IPS DF 4.7 (cell line): ENCODE measurements around the gene CLCN6.
A peak's percentile ranks its signal among the peaks of the same experiment; 100 is the strongest.
"Not testable (repeated sequence)": the region's sequence is repeated elsewhere in the genome, so short reads cannot be mapped to it uniquely, and the experiment has no call there.

Experiments
- DNase-seq: peaks from one replicate; pipeline ENCODE4 v3.0.0-alpha.2; 2013; ENCODE audit warnings: low spot score; ENCODE audit errors: extremely low read depth

CLCN6 gene

DNA sequence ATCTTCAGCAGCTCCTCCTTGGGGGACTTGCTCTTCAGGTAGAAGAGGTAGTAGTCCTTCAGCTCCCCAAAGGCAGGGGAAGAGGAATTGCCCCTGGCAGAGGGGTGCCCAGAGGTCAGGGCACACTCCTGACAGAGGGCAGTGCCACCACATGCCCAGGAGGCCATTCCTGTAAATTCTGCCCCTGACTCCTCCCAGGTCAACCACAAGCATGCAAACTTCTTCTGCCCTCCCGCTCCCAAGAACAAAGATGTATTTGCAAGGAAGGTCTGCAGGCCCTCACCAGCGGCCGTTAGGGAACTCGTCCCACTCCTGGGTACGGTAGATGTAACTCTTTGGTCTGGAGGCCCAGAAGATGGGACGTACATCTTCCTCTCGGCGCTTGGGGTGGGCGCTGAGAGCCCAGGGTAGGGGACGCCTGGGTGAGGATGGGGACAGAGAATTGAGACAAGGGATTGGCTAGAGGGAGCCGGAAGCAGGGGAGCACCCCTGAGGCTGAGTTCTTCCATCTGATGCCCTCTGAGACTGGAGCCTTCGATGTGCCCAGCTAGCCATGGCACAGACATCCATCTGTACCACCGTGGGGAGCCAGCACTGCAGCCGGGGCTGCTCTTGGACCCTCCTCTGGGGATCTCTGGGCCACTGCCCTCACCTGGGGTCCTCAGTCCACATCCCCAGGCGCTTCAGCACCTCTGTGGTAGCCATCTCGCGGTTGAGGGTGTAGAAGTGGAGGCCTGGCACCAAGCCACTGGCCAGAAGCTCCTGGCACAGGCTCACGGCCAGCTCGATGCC lies 11.3 kb upstream of the CLCN6 start:
- DNase-seq, result no peak

GRCh38 chr1:11795238-11795890 lies 10.6 kb upstream of the CLCN6 start:
- no peak for DNase-seq

DNA sequence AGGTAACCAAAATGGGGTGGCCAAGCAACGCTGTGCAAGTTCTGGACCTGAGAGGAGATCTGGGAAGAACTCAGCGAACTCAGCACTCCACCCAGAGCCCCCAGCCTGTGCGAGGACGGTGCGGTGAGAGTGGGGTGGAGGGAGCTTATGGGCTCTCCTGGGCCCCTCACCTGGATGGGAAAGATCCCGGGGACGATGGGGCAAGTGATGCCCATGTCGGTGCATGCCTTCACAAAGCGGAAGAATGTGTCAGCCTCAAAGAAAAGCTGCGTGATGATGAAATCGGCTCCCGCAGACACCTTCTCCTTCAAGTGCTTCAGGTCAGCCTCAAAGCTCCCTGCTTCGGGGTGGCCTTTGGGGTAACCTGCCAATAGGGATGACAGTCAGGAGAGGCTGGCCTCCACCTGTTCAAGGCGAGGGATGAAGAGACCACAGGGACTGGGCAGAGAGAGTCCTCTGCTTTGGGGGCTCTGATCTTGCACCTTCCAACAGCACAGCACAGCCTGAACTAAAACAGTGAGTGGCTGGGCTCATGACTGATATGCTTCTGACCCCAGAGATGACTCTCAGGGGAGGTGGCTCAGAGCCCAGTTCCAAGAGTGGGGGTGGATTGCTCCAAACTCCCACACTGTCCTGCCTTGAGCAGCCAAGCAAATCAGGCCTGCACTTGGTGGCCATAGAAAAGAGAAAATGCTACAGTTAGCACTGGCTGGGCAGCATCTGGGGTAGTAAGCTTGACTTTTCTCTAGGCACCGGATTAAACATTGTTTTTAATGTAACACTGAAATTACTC lies 9.8 kb upstream of the CLCN6 start:
- no peak for DNase-seq

- no peak for DNase-seq
These were observed 8.3 kb upstream of the CLCN6 start for GRCh38 chr1:11797525-11798216.

- no peak for DNase-seq
These were observed 6.9 kb upstream of the CLCN6 start for GRCh38 chr1:11799099-11799498.

DNA sequence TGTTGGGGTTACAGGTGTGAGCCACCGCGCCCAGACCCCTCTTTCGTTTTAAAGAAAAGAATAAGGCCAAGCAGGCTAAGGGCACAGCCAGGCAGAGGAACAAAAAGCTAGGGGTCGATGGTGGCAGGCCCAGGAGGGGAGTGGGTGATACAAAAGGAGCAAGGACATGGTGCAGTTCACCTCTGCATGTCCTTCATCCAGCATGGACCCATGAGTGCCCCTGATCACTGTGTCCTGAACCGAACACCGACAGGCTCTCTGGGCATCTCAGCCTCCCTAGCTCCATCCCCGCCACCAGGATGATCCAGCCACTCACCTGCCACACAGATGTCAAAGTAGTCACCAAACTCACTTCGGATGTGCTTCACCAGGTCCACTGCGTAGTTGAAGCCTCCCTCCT lies 6.1 kb upstream of the CLCN6 start:
- no peak for DNase-seq

DNA sequence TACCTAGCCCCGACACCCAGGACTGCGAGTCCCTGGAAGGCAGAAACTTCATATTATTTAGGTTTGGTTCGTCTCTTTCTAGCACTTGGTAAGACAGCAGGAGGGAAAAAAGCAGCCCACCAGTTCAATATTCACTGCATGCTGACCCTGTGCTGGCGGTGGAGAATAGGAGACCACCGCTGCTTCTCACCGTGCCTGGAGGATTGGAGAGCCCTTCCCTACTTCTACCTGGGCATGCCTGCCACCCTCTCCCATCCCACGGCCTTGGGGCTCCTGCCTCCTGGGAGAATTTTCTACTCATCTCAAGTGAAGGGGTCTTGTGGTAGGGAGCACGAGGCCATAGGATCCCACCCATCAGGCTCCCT lies 5.6 kb upstream of the CLCN6 start:
- no peak for DNase-seq

GRCh38 chr1:11800756-11801433 lies 5.1 kb upstream of the CLCN6 start:
- no peak for DNase-seq

DNA sequence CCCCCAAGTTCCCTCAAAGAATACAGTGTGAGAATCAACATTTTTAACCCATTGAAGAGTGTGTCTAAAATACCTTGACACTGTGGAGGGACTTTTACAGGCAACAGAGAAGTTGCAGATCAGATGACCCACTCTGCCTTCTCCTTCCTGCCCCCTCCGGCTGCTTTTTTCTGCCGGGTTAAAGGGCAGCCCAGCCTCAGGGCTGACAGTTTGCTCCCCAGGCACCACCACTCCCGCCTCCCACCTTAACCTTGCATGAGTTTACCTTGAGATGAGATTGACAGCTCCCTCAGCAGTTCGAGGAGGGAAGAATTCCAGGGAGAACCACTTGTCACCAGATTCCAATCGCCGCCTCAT lies 3.4 kb upstream of the CLCN6 start:
- DNase-seq, result no peak

GRCh38 chr1:11802973-11803885 lies 2.8 kb upstream of the CLCN6 start:
- peak; percentile 79 for DNase-seq

DNA sequence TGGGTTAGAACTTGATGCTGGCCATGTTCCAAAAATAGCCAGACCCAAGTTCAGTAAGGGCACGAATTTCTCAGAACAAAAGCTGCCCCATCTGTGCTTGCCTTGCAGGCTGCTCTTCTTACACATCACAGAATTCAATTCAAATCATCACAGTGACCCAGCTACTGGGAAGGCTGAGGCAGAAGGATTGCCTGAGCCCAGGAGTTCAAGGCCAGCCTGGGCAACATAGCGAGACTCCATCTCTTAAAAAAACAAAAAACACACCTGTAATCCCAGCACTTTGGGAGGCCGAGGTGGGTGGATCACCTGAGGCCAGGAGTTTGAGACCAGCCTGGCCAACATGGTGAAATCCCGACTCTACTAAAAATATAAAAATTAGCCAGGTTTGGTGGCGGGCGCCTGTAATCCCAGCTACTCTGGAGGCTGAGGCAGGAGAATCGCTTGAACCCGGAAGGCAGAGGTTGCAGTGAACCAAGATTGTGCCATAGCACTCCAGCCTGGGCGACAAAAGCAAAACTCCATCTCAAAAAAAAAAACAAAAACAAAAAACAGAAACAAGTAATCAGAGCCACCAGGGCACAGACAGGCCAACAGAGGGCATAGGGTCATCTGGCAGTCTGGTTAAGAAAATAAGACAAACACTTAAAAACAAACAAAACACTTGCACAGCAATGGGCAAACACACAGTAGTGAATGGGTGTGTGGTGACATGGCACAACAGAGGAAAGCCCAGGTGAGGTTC lies 1.9 kb upstream of the CLCN6 start:
- DNase-seq, result not testable (repeated sequence)

GRCh38 chr1:11804666-11805421 lies 1.1 kb upstream of the CLCN6 start:
- no peak for DNase-seq

DNA sequence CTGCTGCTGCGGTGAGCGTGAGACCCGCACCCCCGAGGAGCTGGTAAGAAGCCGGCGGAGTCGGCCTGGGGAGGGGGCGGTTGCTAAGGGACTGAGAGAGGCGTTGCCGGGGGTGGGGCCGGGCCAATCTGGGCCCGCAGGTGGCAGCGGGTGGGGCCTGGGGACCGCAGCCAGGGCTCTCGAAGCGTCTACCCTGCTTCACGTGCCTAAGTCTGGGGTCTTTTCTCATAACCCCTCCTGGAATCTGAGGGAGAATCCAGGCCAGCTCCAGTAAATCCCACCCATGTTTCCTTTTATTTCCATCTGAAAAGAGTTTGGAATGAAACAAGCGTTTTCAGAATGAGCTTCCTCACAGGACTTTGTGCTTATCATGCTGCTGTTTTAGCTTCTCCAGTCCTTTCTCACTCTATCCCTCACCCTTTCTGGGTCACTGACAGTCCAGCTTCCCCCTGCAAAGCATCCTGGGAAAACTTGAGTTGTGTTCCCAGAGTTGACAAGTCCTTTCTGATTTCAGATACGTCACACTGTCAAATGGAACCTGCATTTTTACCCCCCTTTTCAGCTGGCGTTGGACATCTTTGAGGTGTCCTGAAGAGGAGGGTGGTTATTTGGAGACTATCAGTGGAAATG lies 431 bp downstream of the CLCN6 start:
- no peak for DNase-seq

- DNase-seq, result no peak
These were observed 1.1 kb downstream of the CLCN6 start for GRCh38 chr1:11807133-11807532.

DNA sequence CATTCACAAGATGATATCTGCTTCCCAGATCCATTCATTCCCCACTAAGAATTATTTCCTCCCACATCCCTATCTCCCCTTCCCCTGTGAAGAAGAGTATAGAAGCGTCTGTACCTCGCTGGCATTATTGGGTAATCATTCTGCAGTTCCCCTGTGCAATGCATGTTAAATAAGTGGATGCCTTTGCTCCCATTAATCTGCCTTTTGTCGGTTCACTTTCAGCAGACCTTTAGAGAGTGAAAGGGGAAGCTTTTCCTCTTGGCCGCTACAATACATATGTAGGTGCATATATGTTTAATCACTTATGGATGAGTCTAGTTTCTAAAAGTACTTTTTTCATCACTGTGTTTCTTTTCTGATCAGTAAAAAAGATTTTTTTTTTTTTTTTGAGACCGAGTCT lies 7.0 kb downstream of the CLCN6 start:
- DNase-seq, result no peak

DNA sequence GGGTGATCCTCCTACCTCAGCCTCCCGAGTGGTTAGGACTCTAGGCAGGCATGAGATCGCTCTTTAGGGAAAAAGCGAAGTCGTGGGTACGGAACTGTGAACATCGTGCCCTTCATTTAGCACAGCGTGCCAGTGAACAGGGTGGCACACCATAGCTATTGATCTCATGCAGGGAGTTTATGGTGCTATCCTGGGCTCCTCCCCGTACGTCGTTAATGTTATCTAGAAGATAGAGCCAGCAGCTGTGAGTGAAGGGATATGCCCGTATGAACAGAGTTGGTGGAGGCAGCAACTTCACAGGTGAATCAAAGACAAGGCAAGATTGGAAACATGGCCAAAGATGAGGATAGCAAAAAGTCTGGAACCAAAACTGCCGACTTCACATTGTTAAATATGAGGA lies 11.2 kb downstream of the CLCN6 start:
- DNase-seq, result no peak

- DNase-seq, result no peak
These were observed 16.1 kb downstream of the CLCN6 start for GRCh38 chr1:11822091-11822490.

DNA sequence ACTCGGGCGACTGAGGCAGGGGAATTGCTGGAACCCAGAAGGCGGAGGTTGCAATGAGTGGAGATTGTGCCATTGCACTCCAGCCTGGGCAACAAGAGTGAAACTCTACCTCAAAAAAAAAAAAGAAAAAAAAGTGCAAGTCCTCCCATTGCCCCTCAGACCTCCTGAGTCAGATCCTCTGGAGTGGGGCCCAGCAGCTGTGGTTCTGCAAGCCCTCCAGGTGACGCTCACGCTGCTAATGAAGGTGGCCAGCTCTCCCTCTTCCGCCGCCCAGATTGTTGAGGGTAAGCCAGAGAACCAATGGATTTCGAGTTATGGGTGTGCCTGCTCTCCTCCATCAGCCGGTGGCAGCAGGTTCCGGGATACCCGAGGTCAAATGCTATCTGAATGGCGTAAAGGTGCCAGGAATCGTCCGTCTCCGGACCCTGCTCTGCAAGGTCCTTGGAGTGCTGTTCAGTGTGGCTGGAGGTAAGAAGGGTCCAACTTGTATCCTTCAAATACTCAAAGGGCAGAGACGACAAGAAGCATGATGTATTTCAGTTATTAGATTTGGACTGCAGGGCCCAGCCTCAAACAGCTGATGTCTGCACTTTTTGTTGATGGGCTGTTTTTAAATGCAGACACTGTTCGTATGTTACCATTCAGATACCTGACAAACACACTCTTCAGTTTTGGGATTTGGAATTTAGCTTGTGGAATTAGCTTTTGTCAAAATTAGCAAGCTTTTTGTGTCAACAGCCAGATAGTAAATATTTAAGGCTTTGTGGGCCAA lies 17.6 kb downstream of the CLCN6 start:
- no peak for DNase-seq
